ENCODE data around the gene HIP1R. TPM values are rescaled to one million over a fixed set of nuclear protein-coding genes. Genes with fewer than 3 reads are reported as not detected.
A peak's percentile ranks its signal among the peaks of the same experiment; 100 is the strongest.

Gene HIP1R
- total RNA-seq, 1 donor from 2014 or later = 22.2 TPM

DNA sequence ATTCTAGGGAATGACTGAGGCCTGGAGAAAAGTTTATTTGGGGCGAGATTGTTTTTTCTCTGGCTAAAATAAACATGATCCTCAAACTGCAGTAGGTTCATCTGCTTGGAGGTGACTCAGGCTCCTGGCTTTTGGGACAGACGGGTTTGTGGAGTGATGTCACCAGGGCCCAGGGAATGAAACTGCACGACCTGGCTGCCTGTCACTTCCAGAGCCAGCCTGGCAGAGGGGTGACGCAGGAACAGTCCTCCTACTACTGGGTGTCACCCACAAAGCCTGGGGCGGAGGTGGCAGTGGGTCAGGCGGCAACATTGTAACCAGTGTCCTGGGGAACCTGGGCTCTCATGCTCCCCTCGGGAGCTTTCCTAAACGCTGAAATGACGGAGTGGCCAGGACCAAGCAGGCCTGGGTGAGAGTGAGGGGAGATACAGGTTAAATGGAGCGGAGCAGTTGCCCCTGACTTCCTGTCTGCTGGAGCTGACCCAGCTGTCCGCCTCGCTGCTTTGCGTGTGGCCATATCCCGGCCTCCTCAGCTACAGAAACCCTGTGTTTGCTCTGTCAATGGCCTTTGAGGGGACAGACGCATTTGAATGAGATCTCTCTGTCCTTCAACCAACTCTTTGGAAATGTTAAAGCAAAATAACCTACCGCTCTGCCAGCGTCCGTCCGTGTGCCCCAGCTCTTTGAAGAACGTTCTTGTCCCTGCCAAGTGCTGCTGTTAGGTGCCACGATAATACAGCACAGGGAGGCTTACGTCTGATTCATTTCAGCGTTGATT is 6.5 kb downstream of the HIP1R start:
- Histone ChIP-seq H3K36me3 (ENCODE audit: insufficient read depth, low read length) (no peaks in the 10 kb centered on the region), H3K27ac (ENCODE audit: low read depth, low read length) (peak overlapping the region; percentile 71), H3K9me3 (ENCODE audit: insufficient read depth, low read depth, low read length) (no peaks in the 10 kb centered on the region), H3K4me2 (ENCODE audit: low read length) (peak overlapping the region; percentile 75), H3K27me3 (ENCODE audit: insufficient read depth, low read length) (no peaks in the 10 kb centered on the region), H3K79me2 (ENCODE audit: insufficient read depth, low read length) (peaks cover 15% of the 10 kb centered on the region), H3K9ac (ENCODE audit: low read length) (peak overlapping the region; percentile 68), H3K4me3 (ENCODE audit: insufficient read depth, low read depth, low read length) (no peak overlapping the region), H2AFZ (ENCODE audit: low read depth, low read length) (peak overlapping the region; percentile 55), H4K20me1 (ENCODE audit: insufficient read depth, low read length) (peaks cover 3% of the 10 kb centered on the region), H3K4me1 (ENCODE audit: insufficient read depth, low read length) (peaks cover 23% of the 10 kb centered on the region)
- FAIRE-seq (peak; percentile 29), DNase-seq (ENCODE audit: low read depth) (peak; percentile 65)
- Mint-ChIP-seq H3K9me3 (ENCODE audit: unreplicated experiment) (peaks cover 2% of the 10 kb centered on the region), H3K27ac (ENCODE audit: unreplicated experiment) (peak overlapping the region; percentile 95), H3K27me3 (ENCODE audit: low read depth, unreplicated experiment) (no peaks in the 10 kb centered on the region), H3K4me1 (ENCODE audit: low read depth, unreplicated experiment) (peaks cover 21% of the 10 kb centered on the region), H3K36me3 (ENCODE audit: low read depth, unreplicated experiment) (peaks cover 3% of the 10 kb centered on the region), H3K4me3 (ENCODE audit: unreplicated experiment) (peak overlapping the region; percentile 27)
- TF ChIP-seq, protein P1, sequence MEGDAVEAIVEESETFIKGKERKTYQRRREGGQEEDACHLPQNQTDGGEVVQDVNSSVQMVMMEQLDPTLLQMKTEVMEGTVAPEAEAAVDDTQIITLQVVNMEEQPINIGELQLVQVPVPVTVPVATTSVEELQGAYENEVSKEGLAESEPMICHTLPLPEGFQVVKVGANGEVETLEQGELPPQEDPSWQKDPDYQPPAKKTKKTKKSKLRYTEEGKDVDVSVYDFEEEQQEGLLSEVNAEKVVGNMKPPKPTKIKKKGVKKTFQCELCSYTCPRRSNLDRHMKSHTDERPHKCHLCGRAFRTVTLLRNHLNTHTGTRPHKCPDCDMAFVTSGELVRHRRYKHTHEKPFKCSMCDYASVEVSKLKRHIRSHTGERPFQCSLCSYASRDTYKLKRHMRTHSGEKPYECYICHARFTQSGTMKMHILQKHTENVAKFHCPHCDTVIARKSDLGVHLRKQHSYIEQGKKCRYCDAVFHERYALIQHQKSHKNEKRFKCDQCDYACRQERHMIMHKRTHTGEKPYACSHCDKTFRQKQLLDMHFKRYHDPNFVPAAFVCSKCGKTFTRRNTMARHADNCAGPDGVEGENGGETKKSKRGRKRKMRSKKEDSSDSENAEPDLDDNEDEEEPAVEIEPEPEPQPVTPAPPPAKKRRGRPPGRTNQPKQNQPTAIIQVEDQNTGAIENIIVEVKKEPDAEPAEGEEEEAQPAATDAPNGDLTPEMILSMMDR (IDR thresholded peaks at IDR 0.05; ENCODE audit: insufficient read depth, low read depth, low read length) = no peak
- no peak for TF ChIP-seq EZH2 (IDR thresholded peaks at IDR 0.05; ENCODE audit: insufficient read depth, low read length)

DNA sequence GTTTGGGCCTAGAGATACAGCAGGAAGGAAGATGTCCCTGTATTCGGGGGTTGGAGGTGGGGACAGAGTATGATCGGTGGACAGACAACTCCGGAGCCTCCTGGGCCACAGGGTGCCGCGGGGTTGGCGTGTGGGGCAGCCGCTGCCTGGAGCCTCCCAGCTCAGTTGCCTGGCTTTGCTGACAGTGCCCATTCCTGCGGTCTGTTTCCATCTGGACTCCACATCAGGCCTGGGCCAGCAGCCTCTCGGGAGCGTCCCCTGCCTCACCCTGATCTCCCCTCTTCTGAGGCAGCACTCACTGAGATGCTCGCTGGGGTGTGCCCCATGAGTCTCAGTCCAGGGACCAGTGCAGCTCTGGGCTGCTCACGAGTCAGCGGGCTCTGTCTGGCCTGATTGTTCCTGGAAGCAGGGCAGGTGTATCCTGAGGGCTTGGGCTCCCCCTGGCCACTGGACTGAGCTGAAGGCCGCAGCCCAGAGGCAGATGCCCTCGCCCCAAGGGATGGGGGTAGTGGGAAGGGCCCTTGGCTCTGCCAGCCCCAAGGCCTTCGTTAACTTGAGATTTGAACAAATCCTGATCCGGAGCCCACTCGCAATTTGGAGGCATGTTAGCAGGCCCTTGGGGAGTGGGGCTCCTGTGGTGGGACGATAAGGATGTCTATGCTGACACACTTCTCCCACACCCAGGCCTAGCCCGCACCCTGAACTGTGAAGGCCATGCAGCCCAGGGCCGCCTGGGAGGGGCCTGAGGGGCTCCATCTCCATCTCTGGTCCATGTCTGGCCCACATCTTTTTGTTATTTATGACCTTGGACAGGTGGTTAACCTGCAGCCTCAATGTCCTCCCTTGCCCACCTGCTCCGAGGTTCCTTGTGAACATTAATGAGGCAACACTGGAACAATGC is 7.5 kb downstream of the HIP1R start:
- DNase-seq (ENCODE audit: low read depth) = no peak
- Histone ChIP-seq H3K79me2 (ENCODE audit: insufficient read depth, low read length) (peaks cover 15% of the 10 kb centered on the region), H3K9ac (ENCODE audit: low read length) (no peak overlapping the region), H3K27me3 (ENCODE audit: insufficient read depth, low read length) (no peaks in the 10 kb centered on the region), H3K4me1 (ENCODE audit: insufficient read depth, low read length) (peaks cover 23% of the 10 kb centered on the region), H3K9me3 (ENCODE audit: insufficient read depth, low read depth, low read length) (no peaks in the 10 kb centered on the region), H3K4me3 (ENCODE audit: insufficient read depth, low read depth, low read length) (no peak overlapping the region), H4K20me1 (ENCODE audit: insufficient read depth, low read length) (peaks cover 3% of the 10 kb centered on the region), H3K36me3 (ENCODE audit: insufficient read depth, low read length) (no peaks in the 10 kb centered on the region), H3K27ac (ENCODE audit: low read depth, low read length) (peak overlapping the region; percentile 71), H3K4me2 (ENCODE audit: low read length) (peak overlapping the region; percentile 75), H2AFZ (ENCODE audit: low read depth, low read length) (no peak overlapping the region)
- peaks cover 2% of the 10 kb centered on the region for H3K9me3 Mint-ChIP-seq (ENCODE audit: unreplicated experiment)
- no peak overlapping the region for H3K27ac Mint-ChIP-seq (ENCODE audit: unreplicated experiment)
- peaks cover 18% of the 10 kb centered on the region for H3K4me1 Mint-ChIP-seq (ENCODE audit: low read depth, unreplicated experiment)
- FAIRE-seq = no peak
- TF ChIP-seq, protein P1 (IDR thresholded peaks at IDR 0.05; ENCODE audit: insufficient read depth, low read depth, low read length) = no peak
- TF ChIP-seq EZH2 (IDR thresholded peaks at IDR 0.05; ENCODE audit: insufficient read depth, low read length) = no peak
- no peaks in the 10 kb centered on the region for H3K27me3 Mint-ChIP-seq (ENCODE audit: low read depth, unreplicated experiment)
- H3K36me3 Mint-ChIP-seq (ENCODE audit: low read depth, unreplicated experiment) = peaks cover 3% of the 10 kb centered on the region
- no peak overlapping the region for H3K4me3 Mint-ChIP-seq (ENCODE audit: unreplicated experiment)

All from astrocyte (in vitro differentiated cells and primary cell).